Measurements from ENCODE around the gene COL11A2. TPM values are rescaled to one million over a fixed set of nuclear protein-coding genes. Genes with fewer than 3 reads are reported as not detected.

COL11A2 gene
- total and polyA plus RNA-seq, 7 donors, result 0.27 to 1.3 (median 0.57) TPM

GRCh38 chr6:33187809-33188208 lies 4.5 kb downstream of the COL11A2 start:
- Histone ChIP-seq H3K27ac (no peak overlapping the region), H3K9me3 (no peaks in the 10 kb centered on the region), H3K36me3 (ENCODE audit: insufficient read depth in 1 of 2, low read depth in 1 of 2) (no peaks in the 10 kb centered on the region), H3K27me3 (ENCODE audit: insufficient read depth in 3 of 3, low read length in 2 of 3) (no peaks in the 10 kb centered on the region), H3K4me1 (peaks cover 18% of the 10 kb centered on the region), H3K4me3 (no peak overlapping the region)
- intact Hi-C loops (cut with DNase I), result no loop called here
- no peak for TF ChIP-seq CTCF (IDR thresholded peaks at IDR 0.05)
- WGBS, 3 donors, result 79 to 92% (median 91%) methylated on average over 1 of the region's 1 CpG
- DNase-seq (no peak), ATAC-seq (no peak)

- no peak for TF ChIP-seq CTCF (IDR thresholded peaks at IDR 0.05)
- H3K36me3 ChIP-seq (ENCODE audit: insufficient read depth in 1 of 2, low read depth in 1 of 2), result no peaks in the 10 kb centered on the region
- intact Hi-C loops (cut with DNase I), result no loop called here
- no peaks in the 10 kb centered on the region for H3K27me3 ChIP-seq (ENCODE audit: insufficient read depth in 3 of 3, low read length in 2 of 3)
- ATAC-seq (no peak), DNase-seq (no peak)
- no peaks in the 10 kb centered on the region for H3K4me1 ChIP-seq
- WGBS, 3 donors, result 75 to 90% (median 87%) methylated on average over 4 of the region's 4 CpGs
- no peaks in the 10 kb centered on the region for H3K9me3 ChIP-seq
- no peak overlapping the region for H3K27ac ChIP-seq
- no peak overlapping the region for H3K4me3 ChIP-seq
Observed at GRCh38 chr6:33185654-33186187, 6.5 kb downstream of the COL11A2 start.

- intact Hi-C loops (cut with DNase I), result no loop called here
- 62 to 77% (median 73%) methylated on average over 5 to 9 of the region's 9 CpGs for WGBS, 3 donors
- H3K4me3 ChIP-seq, result no peak overlapping the region
- ATAC-seq, result no peak
- H3K27me3 ChIP-seq (ENCODE audit: insufficient read depth in 3 of 3, low read length in 2 of 3), result no peaks in the 10 kb centered on the region
- no peaks in the 10 kb centered on the region for H3K4me1 ChIP-seq
- no peak overlapping the region for H3K27ac ChIP-seq
- no peaks in the 10 kb centered on the region for H3K9me3 ChIP-seq
- DNase-seq, result peak in 1 of 2 donors; percentile 39
- H3K36me3 ChIP-seq (ENCODE audit: insufficient read depth in 1 of 2, low read depth in 1 of 2), result no peaks in the 10 kb centered on the region
- no peak for TF ChIP-seq CTCF (IDR thresholded peaks at IDR 0.05)
Observed at GRCh38 chr6:33185190-33185589, 7.1 kb downstream of the COL11A2 start.

GRCh38 chr6:33183071-33183683 lies 9.1 kb downstream of the COL11A2 start:
- ATAC-seq, result no peak
- no peak overlapping the region for H3K27ac ChIP-seq
- intact Hi-C loops (cut with DNase I), result no loop called here
- no peaks in the 10 kb centered on the region for H3K9me3 ChIP-seq
- no peaks in the 10 kb centered on the region for H3K4me1 ChIP-seq
- DNase-seq, result no peak
- no peak overlapping the region for H3K4me3 ChIP-seq
- TF ChIP-seq CTCF (IDR thresholded peaks at IDR 0.05), result no peak
- no peaks in the 10 kb centered on the region for H3K36me3 ChIP-seq (ENCODE audit: insufficient read depth in 1 of 2, low read depth in 1 of 2)
- no peaks in the 10 kb centered on the region for H3K27me3 ChIP-seq (ENCODE audit: insufficient read depth in 3 of 3, low read length in 2 of 3)
- WGBS, 3 donors, result 67 to 77% (median 75%) methylated on average over 5 of the region's 5 CpGs

- ATAC-seq (no peak), DNase-seq (peak in 1 of 2 donors; percentile 23)
- no peaks in the 10 kb centered on the region for H3K36me3 ChIP-seq (ENCODE audit: insufficient read depth in 1 of 2, low read depth in 1 of 2)
- intact Hi-C loops (cut with DNase I), result no loop called here
- H3K9me3 ChIP-seq, result no peaks in the 10 kb centered on the region
- WGBS, 3 donors, result 83 to 90% (median 86%) methylated on average over 6 to 7 of the region's 7 CpGs
- H3K27me3 ChIP-seq (ENCODE audit: insufficient read depth in 3 of 3, low read length in 2 of 3), result no peaks in the 10 kb centered on the region
- no peak for TF ChIP-seq CTCF (IDR thresholded peaks at IDR 0.05)
- no peaks in the 10 kb centered on the region for H3K4me1 ChIP-seq
- H3K27ac ChIP-seq, result no peak overlapping the region
- no peak overlapping the region for H3K4me3 ChIP-seq
Observed at GRCh38 chr6:33181141-33181540, 11.1 kb downstream of the COL11A2 start.

Measured in psoas muscle (tissue), 8 donors.